GM12878 (cell line): ENCODE measurements around the gene COX6B1. TPM values are rescaled to one million over a fixed set of nuclear protein-coding genes. Genes with fewer than 3 reads are reported as not detected.

Experiments
- ATAC-seq: fragments of 200-7000 bp; cut with Tn5 transposase; 3 replicates; pipeline ENCODE4 v1.9.1; 2020; ENCODE audit warnings: mild to moderate bottlenecking, moderate library complexity
- BruUV-seq: library from RNA; stranded (reverse); fragments of 400-500 nt; replicated peaks from 2 replicates; lab custom pipeline; 2021; lab: Mats Ljungman, UMichigan
- CTCF ChIA-PET: fragments of 300-600 bp; sonication (Branson Sonifier 250); formaldehyde crosslinking; extraction: SDS; loops from one replicate; lab custom pipeline; 2021; ENCODE audit warnings: inconsistent platforms; lab: Yijun Ruan, JAX
- POLR2A ChIA-PET: fragments of 350-600 bp; formaldehyde crosslinking; extraction: SDS; loops from one replicate; lab custom pipeline; 2021; ENCODE audit warnings: inconsistent platforms; lab: Charles Lee
- RAD21 ChIA-PET: fragments of 300-600 bp; sonication (Branson Sonifier 250); formaldehyde crosslinking; loops from one replicate; lab custom pipeline; 2023; ENCODE audit warnings: antibody characterized with exemption; ENCODE audit not compliant: unreplicated experiment; lab: Charles Lee
- SMC1A ChIA-PET: fragments of 300-600 bp; sonication (Branson Sonifier 250); formaldehyde crosslinking; loops from one replicate; lab custom pipeline; 2023; ENCODE audit not compliant: unreplicated experiment, uncharacterized antibody; lab: Charles Lee
- DNase-seq: peaks from one replicate; pipeline ENCODE4 v3.0.0-alpha.2; 2011; ENCODE audit warnings: low read depth, low spot score
- FAIRE-seq: peaks from 3 replicates; lab custom pipeline; 2011; peaks lifted over from hg19 to GRCh38; lab: Jason Lieb, UNC
- H2AFZ ChIP-seq: 2 replicates; pipeline ENCODE4 v1.6.0; 2011; ENCODE audit warnings: low read depth, low read length, control low read depth; ENCODE audit not compliant: control insufficient read depth
- H3K27ac ChIP-seq: 2 replicates; pipeline ENCODE4 v1.5.1; 2011; ENCODE audit warnings: control low read depth; ENCODE audit not compliant: control insufficient read depth, insufficient read depth
- H3K27me3 ChIP-seq, 2 experiments: replicated peaks in 1 of 2; 2 replicates each; pipeline versions ENCODE4 v1.6.0 to v1.6.1; 2011; ENCODE audit warnings: low read length in 1 of 2; ENCODE audit not compliant: control insufficient read depth in 2 of 2, insufficient read depth in 2 of 2
- H3K36me3 ChIP-seq, 2 experiments: 2 replicates each; pipeline ENCODE4 v1.5.1; 2011; ENCODE audit warnings: low read length in 1 of 2; ENCODE audit not compliant: control insufficient read depth in 2 of 2, insufficient read depth in 2 of 2
- H3K4me1 ChIP-seq: 2 replicates; pipeline ENCODE4 v1.6.1; 2011; ENCODE audit warnings: mild to moderate bottlenecking, low read length, moderate library complexity, mixed read lengths; ENCODE audit not compliant: control insufficient read depth, insufficient read depth
- H3K4me2 ChIP-seq: 2 replicates; pipeline ENCODE4 v1.6.0; 2011; ENCODE audit warnings: control low read depth; ENCODE audit not compliant: control insufficient read depth, insufficient read depth
- H3K4me3 ChIP-seq: fragments of 200-600 bp; sonication (generic); 2 replicates; pipeline ENCODE4 v1.5.1; 2016
- H3K79me2 ChIP-seq: 2 replicates; pipeline ENCODE4 v1.6.0; 2011; ENCODE audit warnings: low read length; ENCODE audit not compliant: control insufficient read depth, insufficient read depth
- H3K9ac ChIP-seq: 2 replicates; pipeline ENCODE4 v1.8.0; 2011; ENCODE audit warnings: low read length, control low read depth, mixed read lengths; ENCODE audit not compliant: control insufficient read depth, insufficient read depth
- H3K9me3 ChIP-seq: replicated peaks from 3 replicates; pipeline ENCODE4 v1.5.1; 2011; ENCODE audit warnings: mild to moderate bottlenecking, low read length; ENCODE audit not compliant: control insufficient read depth, insufficient read depth
- H4K20me1 ChIP-seq: 2 replicates; pipeline ENCODE4 v1.6.0; 2011; ENCODE audit not compliant: control insufficient read depth, insufficient read depth
- MEF2A ChIP-seq: IDR thresholded peaks from 2 replicates; pipeline ENCODE4 v1.6.1; 2011; ENCODE audit warnings: low read depth, mild to moderate bottlenecking, low read length, moderate library complexity; ENCODE audit not compliant: insufficient read depth
- PAX5 ChIP-seq: IDR thresholded peaks from 2 replicates; pipeline ENCODE4 v1.6.1; 2011; ENCODE audit warnings: low read depth, low read length, borderline replicate concordance
- RCOR1 ChIP-seq: conservative IDR thresholded peaks from 2 replicates; pipeline ENCODE4 v1.6.1; 2012; ENCODE audit warnings: low read depth, low read length, improper control_type of control experiment
- RFX5 ChIP-seq: IDR thresholded peaks from 2 replicates; pipeline ENCODE4 v1.6.1; 2011; ENCODE audit warnings: low read depth, low read length, improper control_type of control experiment
- RUNX3 ChIP-seq: IDR thresholded peaks from 2 replicates; pipeline ENCODE4 v1.6.1; 2012; ENCODE audit warnings: low read length, inconsistent platforms
- SKIL ChIP-seq: fragments of 450-650 bp; IDR thresholded peaks from 2 replicates; pipeline ENCODE4 v1.6.1; 2017; ENCODE audit warnings: mild to moderate bottlenecking, low read depth, inconsistent platforms; ENCODE audit not compliant: poor library complexity, severe bottlenecking
- WGBS: methylation state at CpG from one replicate; pipeline ENCODE4 v1.1.6; 2016; ENCODE audit warnings: low lambda C conversion rate; ENCODE audit not compliant: insufficient replicate concordance, insufficient coverage; ENCODE audit errors: missing lambda C conversion rate; 5-methylcytosine and 5-hydroxymethylcytosine counted together
- in situ Hi-C: fragments of 300-500 bp; cut with MboI; formaldehyde crosslinking; loops from 9 replicates; pipeline ENCODE4 v1.14.3; 2018; ENCODE audit warnings: mixed read lengths
- intact Hi-C: fragments of 100-400 bp; cut with micrococcal nuclease; formaldehyde crosslinking; loops from one replicate; pipeline ENCODE4 v1.14.2; 2022; ENCODE audit not compliant: unreplicated experiment
- polyA plus RNA-seq, 11 experiments: library from polyadenylated mRNA; depleted of rRNA in 4 of 11; unstranded in 6 of 11; stranded (reverse) in 5 of 11; fragments of >200 nt; fragmentation: Nextera tagmentation in 4 of 11; fragmentation: Illumina TruSeq in 1 of 11; extraction: Ambion mirVana in 4 of 11; extraction: Trizol in 1 of 11; gene quantifications; 1 replicate in 1 of 11; 2 replicates in 10 of 11; pipeline versions ENCODE4 v1.2.1 to v1.2.3, GENCODE V29; 2011 to 2016; ENCODE audit warnings: inconsistent platforms in 2 of 11, missing spikeins in 2 of 11, low read depth in 1 of 11
- total RNA-seq, 4 experiments: library from RNA; depleted of rRNA in 3 of 4; stranded (reverse); fragments of >200 nt in 3 of 4; fragmentation: Illumina TruSeq in 1 of 4; extraction: Trizol in 1 of 4; gene quantifications; 2 replicates each; pipeline versions ENCODE4 v1.2.1 to v1.2.3, GENCODE V29; 2013 to 2021

Gene COX6B1
- total and polyA plus RNA-seq, 10 of the 15 experiments (the other 5 are each of a cell fraction or from before 2014, with no cell fraction given), result 500 to 1,700 (median 862) TPM

- no peak for TF ChIP-seq SKIL
- no peak for TF ChIP-seq MEF2A
- no peak for TF ChIP-seq RUNX3
These were observed 15.9 kb downstream of the COX6B1 start (continued) for GRCh38 chr19:35663981-35664380.

GRCh38 chr19:35665157-35665556 is 17.0 kb downstream of the COX6B1 start:
- peaks cover 0 to 4% of the 10 kb centered on the region in 2 experiments; a peak in 2 of 4 replicates for H3K36me3 ChIP-seq
- no peak overlapping the region for H3K4me2 ChIP-seq
- H3K27me3 ChIP-seq, result no peaks in the 10 kb centered on the region
- no peak overlapping the region for H3K27ac ChIP-seq
- H4K20me1 ChIP-seq, result no peaks in the 10 kb centered on the region
- 92% methylated on average over 24 of the region's 24 CpGs for WGBS
- no peak for TF ChIP-seq RCOR1
- TF ChIP-seq RFX5, result no peak
- no peak for TF ChIP-seq PAX5
- no peak overlapping the region for H3K4me3 ChIP-seq
- H3K79me2 ChIP-seq, result no peaks in the 10 kb centered on the region
- ATAC-seq (no peak), FAIRE-seq (no peak), DNase-seq (no peak)
- intact Hi-C loops (no loop called here), in situ Hi-C loops (no loop called here)
- ChIA-PET RAD21 (no interaction called here), CTCF (no interaction called here), POLR2A (no interaction called here), SMC1A (no interaction called here)
- no peak overlapping the region for H3K9ac ChIP-seq
- H3K4me1 ChIP-seq, result no peaks in the 10 kb centered on the region
- H2AFZ ChIP-seq, result no peak overlapping the region
- no TSS peak for BruUV-seq
- no peaks in the 10 kb centered on the region for H3K9me3 ChIP-seq
